GM21723 (cell line): Measurements from ENCODE around the gene MPDU1.
A peak's percentile ranks its signal among the peaks of the same experiment; 100 is the strongest.

Experiments used
- ATAC-seq: cut with Tn5 transposase; IDR thresholded peaks from one replicate; pipeline ENCODE4 v1.9.1; 2021; ENCODE audit warnings: mild to moderate bottlenecking, moderate library complexity; ENCODE audit not compliant: unreplicated experiment

MPDU1 gene

DNA sequence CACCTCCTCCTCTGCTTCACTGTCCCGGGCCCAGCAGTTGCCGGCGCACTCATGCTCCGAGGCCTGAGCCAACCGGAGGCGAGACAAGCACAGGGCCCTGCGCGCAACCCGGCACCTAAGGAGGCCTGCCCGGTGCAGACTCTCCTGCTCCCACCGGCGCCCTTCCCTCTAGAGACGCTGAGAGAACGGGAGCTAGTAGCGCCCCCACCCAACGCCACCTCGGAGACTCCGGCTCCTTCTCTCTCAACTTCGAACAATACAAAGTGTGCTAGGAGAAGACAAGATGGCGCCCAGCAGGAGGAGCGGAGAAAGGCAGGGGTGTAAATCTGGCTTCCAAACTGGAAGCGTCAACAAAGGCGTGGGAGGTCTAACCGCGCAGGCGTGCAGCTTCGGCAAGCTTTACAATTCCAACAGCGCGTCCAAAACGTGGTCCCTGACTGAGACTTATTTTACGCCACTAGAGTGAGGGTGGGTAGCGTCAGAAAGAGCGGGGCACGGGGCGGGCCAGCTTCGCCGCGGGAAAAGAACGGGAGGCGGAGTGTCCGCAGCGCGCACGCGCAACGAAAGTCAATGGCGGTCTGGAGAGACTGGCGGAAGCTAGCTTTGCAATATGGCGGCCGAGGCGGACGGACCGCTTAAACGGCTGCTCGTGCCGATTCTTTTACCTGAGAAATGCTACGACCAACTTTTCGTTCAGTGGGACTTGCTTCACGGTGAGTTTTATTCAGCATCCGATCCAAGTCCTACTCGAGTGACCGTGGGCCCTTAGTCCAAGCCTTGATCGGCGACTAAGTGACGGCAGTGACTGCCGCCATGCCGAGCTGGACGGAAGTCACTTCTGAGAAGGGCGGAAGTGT is at the start of gene MPDU1:
MPDU1 (plus strand) TSS at position 600 of the 857 bp plus-strand sequence; CDS start at position 611, 11 bp downstream.
- ATAC-seq = peak; percentile 68

DNA sequence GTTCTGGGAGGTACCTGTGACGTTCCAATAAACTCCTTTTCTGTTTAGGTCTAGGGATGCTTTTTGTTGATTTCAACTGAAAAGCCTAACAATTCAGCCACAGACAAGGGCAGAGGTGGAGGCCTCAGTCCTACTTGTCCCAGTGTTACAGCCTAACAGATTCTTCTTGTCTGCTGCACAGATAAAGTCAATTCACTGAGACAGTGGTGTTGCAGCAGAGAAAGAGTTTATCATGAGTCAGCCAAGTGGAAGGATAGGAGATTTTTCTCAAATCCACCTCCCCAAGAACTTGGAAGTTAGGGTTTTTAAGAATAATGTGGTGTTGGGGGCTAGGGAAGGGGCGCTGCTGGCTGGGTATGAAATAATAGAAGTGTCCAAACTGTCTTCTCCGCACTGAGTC is 45.6 kb upstream of the MPDU1 start:
- no peak for ATAC-seq

DNA sequence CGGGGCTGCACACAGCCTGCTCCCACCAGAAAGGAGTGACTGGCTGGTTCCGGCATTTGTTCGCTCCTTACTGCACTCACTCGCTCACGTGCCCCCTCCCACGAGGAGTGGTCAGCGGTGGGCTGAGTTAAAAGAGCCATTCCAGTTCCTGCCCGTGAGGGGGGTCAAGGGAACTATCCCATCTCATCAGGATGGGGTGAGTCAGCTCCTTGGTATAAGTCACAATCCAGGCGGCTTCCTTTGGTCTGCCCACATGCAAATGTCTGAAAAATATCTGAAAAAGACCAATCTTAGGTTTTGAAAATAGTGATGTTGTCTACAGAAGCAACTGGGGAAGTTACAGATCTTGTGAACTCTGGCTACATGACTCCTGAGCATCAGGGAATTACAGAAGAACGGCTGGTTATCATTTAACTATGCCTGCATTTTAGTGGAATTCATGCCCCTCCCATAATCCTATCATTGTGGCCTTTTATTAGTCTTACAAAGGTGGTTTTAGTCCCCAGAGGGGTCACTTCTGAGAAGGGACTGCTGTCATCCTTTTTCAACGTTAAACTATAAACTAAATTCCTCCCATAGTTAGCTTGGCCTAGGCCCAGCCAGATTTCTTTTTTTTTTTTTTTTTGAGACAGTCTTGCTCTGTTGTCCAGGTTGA is 44.6 kb upstream of the MPDU1 start:
- no peak for ATAC-seq

DNA sequence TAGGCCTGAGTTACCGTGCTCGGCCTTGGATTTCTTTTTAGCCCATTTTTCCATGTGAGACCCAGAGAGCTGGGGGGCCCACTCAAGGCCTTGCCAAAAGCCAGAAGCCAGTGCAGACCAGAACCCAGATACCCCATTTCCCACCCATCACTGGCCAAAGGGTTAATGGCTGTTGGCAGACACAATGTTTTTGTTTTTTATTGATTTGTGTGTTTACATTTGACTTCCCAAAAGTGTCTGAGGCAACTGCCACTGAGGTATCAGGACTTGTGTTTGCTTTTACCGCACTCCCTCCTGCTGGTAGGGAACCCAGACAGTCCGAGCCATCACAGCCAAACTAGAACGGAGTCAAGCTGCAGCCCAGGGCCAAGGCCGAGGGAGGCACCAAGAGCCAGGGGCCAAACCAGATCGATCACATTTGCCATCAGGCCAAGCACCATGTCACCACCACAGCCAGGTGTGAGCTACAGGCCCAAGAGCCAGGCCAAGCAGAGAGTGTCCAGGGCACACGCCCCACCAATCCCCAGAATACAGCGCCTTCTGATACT is 42.5 kb upstream of the MPDU1 start:
- no peak for ATAC-seq

DNA sequence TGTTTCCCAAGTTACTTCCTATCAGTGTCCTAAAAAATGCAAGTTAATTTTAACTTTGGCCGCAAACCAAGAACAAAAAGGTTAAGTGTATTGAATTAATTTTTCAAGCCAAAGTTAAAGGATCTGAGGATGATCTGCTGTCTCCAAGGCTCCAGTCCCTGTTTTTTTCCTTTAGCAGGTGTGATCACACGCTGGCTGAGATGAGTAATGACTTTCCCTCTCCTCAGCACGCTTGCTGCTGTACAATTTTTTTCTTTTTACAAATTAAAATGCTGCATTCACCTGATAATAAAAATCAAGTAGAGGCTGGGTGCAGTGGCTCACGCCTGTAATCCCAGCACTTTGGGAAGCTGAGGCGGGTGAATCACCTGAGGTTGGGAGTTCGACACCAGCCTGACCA is 38.7 kb upstream of the MPDU1 start:
- ATAC-seq = no peak

DNA sequence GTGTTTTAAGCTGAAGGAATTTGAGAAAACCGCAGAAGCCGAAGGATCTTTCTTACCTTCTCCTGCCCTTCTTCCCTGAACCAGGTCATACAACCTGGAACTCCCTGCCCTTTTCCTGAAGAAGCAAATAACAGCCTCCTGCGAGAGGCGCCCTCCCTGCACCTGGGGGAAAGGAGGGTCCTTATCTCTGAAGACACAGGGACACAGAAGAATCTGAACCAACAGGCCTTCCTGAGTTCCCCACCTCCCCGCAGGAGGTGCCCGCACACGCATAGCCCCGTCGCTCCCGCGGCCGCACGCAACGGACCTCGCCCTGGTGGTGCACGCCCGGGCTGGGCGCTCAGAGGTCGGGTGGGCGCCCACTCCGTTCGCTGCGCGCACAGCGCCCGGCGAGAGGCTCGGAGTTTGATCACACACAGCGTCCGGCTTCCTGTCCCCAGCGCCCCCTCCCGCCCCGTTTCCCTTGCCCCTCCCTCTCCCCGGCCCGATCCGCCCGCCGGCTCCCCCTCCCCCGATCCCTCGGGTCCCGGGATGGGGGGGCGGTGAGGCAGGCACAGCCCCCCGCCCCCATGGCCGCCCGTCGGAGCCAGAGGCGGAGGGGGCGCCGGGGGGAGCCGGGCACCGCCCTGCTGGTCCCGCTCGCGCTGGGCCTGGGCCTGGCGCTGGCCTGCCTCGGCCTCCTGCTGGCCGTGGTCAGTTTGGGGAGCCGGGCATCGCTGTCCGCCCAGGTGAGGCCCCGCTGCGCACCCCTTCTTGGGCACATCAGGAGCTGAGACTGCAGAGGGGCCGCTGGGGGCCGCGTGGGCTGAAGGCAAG is 34.9 kb upstream of the MPDU1 start, which contains the start of gene TNFSF12:
TNFSF12 (plus strand) TSS at position 474 of the 816 bp plus-strand sequence; CDS start at position 570, 96 bp downstream.
- no peak for ATAC-seq

DNA sequence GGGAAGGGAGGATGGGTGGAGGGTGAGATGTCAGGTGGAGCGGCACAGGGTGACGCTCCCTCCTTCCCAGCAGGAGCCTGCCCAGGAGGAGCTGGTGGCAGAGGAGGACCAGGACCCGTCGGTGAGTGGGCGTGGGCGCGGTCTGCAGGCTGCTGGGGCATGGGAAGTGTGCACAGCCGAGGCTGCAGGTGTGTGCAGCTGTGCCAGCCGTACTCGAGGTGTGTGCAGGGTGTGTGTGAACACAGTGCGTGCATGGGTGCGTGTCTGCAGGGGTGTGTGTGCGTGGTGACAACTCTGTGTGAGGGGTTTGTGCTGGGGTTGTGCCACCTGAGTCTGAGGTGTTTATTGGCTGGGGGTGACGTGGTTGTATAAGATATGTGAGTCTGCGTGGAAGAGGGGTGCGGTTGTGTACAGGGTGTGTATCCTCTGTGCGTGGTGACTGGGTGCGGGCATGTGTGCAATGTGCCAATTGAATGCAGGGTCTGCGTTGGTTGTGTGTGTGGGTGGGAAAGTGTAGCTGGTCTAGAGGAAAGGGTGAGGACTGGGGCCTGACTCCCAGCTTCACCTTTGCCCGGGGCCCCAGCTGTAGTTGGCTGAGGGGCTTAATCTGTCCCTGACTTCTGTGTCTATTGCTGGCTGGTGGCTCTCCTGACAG is 34.1 kb upstream of the MPDU1 start:
- ATAC-seq = no peak

DNA sequence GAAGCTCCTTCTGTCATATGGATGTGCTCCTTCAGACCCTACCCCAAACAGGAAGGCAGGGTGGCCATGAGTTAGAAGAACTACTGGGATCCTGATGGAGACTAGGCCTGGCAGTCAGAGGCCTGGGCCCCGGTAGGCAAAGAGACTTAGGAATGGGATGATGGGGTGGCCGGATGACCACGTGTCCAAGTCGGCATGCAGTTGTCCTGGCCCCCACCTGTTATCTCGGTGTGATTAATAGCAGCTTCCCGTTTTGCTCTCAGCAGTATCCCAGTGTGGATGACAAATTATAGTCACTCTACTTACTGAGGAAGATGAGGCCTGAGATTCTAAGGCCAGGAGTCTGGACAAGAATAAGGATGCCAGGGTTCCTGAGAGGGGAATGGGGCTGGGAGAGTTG is 33.3 kb upstream of the MPDU1 start:
- ATAC-seq = no peak

DNA sequence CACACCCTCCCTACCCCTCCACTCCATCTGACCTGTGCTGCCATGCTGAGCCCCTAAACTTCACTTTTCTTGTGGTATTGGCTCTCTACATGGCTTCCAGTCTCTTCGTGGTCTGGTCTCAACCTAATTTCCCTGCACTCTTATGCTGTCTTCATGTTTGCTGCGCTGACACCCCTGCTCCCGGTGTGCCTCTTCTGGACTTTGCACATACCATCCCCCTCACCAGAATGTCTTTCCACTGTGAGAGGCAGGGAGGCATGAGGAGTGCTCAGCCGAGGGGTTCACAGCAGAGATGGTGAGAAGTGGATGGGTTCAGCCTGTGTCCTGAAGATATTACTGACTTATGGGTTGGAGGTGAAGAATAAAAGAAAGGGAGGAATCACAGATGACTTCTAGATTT is 32.3 kb upstream of the MPDU1 start:
- no peak for ATAC-seq

DNA sequence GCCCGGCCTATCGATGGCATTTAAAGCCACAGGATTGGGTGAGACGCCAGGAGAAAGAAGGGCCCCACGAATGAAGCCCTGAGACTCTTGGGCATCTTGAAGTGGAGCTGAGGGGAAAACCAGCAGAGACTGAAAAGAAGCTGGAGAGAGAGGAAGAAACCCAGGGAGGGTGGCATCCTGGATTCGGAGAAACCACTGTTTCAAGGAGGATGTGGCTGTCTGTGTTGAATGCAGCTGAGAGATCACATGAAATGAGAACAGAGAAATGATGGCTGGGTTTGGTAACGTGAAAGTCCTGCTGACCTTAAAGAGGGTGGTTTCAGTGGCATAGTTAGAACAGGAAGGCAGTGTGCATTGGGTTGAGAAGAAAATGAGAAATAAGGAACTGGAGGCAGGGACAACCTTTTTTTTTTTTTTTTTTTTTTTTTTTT is 31.0 kb upstream of the MPDU1 start:
- peak; percentile 70 for ATAC-seq

DNA sequence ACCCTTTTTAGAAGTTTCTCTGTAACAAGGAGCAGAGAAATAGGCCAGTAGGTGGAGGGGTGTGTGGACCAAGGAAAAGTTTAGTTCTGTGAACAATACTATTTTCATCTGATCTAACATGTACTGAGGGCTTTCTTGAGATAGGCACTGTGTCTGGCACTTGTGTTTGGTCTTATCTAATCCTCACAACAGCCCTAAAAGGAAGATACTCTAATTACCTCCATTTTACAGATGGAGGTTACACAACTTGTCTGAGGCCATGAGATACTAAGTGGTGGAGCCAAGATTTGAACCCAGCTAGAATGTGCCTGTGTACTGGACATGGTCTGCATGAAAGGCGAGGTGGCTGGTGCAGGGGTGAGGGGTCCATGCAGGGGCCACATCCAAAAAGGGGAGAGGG is 30.3 kb upstream of the MPDU1 start:
- no peak for ATAC-seq

DNA sequence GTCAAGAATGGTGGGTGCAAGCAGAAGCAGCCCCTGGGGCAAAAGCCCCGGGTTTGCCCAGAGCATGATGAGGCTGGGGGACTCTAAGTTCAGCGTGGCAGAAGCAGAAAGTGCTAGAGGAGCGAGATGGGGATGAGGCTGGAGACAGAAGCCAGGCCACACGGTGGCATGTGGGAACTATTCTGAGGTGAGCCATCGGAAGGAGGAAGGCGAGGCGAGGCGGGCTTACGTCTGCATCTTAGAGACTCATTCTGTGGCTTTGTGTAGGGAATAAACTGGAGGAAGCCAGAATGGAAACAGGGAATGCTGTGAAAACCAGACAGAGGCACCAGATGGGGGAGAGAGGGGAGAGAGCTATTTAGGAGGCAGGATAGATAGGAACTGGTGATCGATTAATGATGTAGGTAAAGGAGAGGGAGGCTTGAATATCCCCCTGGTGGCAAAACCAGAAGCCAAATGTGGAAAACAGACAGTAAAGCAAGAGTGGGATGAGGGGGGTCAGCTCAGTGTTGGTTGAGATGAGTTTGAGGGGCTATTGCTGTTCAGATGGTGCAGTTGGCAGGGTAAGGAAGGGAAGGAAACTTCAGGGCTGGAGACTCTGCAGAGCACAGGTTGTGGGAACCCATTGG is 28.2 kb upstream of the MPDU1 start:
- ATAC-seq = no peak

DNA sequence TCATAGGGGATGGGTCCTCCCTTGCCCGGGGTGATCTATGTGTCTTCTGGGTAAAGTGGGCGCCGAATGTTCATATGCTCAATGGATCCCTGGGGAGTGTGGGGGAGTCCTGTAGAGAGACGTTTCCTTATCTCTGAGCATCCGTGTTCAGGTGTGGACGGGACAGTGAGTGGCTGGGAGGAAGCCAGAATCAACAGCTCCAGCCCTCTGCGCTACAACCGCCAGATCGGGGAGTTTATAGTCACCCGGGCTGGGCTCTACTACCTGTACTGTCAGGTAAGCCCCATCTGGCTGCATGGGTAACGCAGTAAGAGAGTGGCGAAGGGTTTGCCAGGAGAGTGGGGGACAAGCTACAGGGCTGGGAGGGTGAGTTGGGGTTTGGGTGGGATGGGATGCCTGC is 27.0 kb upstream of the MPDU1 start:
- no peak for ATAC-seq

DNA sequence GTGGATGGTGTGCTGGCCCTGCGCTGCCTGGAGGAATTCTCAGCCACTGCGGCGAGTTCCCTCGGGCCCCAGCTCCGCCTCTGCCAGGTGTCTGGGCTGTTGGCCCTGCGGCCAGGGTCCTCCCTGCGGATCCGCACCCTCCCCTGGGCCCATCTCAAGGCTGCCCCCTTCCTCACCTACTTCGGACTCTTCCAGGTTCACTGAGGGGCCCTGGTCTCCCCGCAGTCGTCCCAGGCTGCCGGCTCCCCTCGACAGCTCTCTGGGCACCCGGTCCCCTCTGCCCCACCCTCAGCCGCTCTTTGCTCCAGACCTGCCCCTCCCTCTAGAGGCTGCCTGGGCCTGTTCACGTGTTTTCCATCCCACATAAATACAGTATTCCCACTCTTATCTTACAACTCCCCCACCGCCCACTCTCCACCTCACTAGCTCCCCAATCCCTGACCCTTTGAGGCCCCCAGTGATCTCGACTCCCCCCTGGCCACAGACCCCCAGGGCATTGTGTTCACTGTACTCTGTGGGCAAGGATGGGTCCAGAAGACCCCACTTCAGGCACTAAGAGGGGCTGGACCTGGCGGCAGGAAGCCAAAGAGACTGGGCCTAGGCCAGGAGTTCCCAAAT is 26.4 kb upstream of the MPDU1 start:
- ATAC-seq = no peak

DNA sequence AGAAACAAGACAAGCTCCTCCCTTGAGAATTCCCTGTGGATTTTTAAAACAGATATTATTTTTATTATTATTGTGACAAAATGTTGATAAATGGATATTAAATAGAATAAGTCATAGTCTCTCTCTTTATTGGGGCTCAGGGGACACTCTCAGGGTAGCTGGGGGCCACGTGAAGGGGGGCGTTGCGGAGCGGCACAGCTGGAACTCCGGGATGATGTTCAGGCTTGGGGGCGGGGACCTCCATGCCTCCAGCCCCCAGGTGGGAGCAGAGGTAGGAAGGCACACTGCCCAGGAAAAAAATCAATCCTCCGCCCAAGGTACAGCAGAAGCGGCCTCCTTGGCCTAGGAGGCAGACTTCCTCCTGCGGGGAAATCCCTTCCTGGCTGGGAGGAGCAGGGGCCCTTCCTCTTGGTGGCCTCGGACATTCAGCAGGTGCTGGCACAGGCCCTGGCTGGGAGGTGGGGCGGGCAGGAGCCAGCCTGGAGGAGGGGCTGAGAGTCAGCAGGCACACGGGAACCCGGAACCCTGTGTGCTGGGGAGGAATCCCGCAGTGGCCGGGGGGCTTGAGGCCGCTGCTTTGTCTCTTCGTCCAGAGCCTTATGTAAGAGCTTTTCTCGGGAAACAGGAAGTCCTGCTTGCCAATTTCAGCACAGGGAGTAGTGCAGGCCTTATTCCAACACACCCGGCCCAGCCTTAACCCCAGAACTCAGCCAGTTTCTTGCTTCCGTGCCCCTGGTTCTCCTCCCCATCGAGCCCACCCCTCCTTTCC is 25.7 kb upstream of the MPDU1 start:
- no peak for ATAC-seq

DNA sequence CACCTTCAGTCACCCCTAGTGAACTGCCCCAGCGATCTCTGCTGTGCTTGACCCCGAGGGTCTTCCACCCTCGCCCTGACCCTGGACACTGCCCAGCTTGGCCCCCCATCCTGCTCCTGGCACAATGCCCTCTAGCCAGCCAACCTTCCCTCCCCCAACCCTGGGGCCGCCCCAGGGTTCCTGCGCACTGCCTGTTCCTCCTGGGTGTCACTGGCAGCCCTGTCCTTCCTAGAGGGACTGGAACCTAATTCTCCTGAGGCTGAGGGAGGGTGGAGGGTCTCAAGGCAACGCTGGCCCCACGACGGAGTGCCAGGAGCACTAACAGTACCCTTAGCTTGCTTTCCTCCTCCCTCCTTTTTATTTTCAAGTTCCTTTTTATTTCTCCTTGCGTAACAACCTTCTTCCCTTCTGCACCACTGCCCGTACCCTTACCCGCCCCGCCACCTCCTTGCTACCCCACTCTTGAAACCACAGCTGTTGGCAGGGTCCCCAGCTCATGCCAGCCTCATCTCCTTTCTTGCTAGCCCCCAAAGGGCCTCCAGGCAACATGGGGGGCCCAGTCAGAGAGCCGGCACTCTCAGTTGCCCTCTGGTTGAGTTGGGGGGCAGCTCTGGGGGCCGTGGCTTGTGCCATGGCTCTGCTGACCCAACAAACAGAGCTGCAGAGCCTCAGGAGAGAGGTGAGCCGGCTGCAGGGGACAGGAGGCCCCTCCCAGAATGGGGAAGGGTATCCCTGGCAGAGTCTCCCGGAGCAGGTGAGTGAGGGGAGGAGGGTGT is 24.9 kb upstream of the MPDU1 start, which contains the start of gene TNFSF13:
TNFSF13 (plus strand) TSS at position 207 of the 776 bp plus-strand sequence; CDS start at position 497, 290 bp downstream.
- no peak for ATAC-seq

DNA sequence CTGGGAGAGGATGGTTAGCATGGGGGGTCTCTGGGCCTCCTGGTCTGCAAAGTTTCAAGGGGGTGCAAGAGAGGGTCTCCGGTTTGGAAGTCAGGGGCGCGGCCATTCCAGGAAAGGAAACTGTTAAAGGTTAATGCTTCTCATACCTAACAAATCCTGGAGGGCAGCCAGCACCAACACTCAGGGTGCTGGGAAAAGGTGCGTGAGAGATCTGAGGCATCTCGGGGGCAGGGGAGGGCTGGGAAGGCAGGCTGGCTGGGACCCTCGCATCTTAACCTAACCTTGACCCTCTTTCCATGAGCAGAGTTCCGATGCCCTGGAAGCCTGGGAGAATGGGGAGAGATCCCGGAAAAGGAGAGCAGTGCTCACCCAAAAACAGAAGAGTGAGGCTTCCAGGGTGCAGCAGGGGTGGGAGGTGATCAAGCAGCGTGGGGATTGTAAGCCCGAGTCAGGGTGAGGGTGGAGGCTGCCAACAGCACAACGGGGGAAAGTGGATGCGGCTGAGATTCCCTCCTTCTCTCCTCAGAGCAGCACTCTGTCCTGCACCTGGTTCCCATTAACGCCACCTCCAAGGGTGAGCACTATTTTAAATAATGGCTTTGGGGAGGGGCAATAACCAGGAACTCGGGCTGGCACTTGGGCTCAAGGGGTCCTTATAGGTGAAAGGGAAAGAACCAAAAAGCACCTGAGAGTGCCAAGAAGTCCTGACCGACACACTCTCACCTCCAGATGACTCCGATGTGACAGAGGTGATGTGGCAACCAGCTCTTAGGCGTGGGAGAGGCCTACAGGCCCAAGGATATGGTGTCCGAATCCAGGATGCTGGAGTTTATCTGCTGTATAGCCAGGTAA is 24.1 kb upstream of the MPDU1 start:
- no peak for ATAC-seq
